HG03108 (cell line): ENCODE results near the gene HERC2.

Experiments
- ATAC-seq: cut with Tn5 transposase; IDR thresholded peaks from one replicate; pipeline ENCODE4 v1.9.1; 2021; ENCODE audit warnings: moderate library complexity; ENCODE audit not compliant: unreplicated experiment

Gene HERC2

GRCh38 chr15:28078191-28078719 lies 243.7 kb downstream of the HERC2 start:
- no peak for ATAC-seq

GRCh38 chr15:28075573-28075972 lies 246.4 kb downstream of the HERC2 start:
- ATAC-seq: no peak

GRCh38 chr15:28068930-28069329 lies 253.0 kb downstream of the HERC2 start:
- no peak for ATAC-seq

GRCh38 chr15:28066231-28066630 lies 255.7 kb downstream of the HERC2 start:
- no peak for ATAC-seq
